ENCODE data around the gene MALT1. TPM values are rescaled to one million over a fixed set of nuclear protein-coding genes. Genes with fewer than 3 reads are reported as not detected.

The MALT1 gene
- polyA plus RNA-seq, 3 donors: 18.3 to 24.9 (median 23.8) TPM

GRCh38 chr18:58738322-58738721 is 67.1 kb downstream of the MALT1 start:
- no CpG with 5 or more reads among the region's 3 CpGs for WGBS (ENCODE audit: insufficient coverage)
- intact Hi-C loops (cut with micrococcal nuclease): no loop called here
- Mint-ChIP-seq H3K4me3 (no peak overlapping the region), H3K27me3 (ENCODE audit: low read depth in 3 of 3) (no peaks in the 10 kb centered on the region), H3K9me3 (peaks cover 0 to 2% (median 0%) of the 10 kb centered on the region in 7 donors), H3K36me3 (peaks cover 65 to 75% of the 10 kb centered on the region in 2 donors), H3K4me1 (peaks cover 3% of the 10 kb centered on the region), H3K27ac (no peak overlapping the region)
- no peaks in the 10 kb centered on the region for H3K79me2 ChIP-seq (ENCODE audit: insufficient read depth, low read length)
- no peak for DNase-seq
- no peak for TF ChIP-seq CTCF (IDR thresholded peaks at IDR 0.05)
- no peaks in the 10 kb centered on the region for H3K27me3 ChIP-seq (ENCODE audit: control insufficient read depth in 2 of 2, insufficient read depth in 2 of 2, low read length in 2 of 2)
- no peak overlapping the region for H2AFZ ChIP-seq (ENCODE audit: insufficient read depth, low read depth, low read length, poor library complexity, severe bottlenecking)
- no peak overlapping the region for H3K27ac ChIP-seq (ENCODE audit: low read depth in 1 of 2, low read length in 2 of 2)
- no peaks in the 10 kb centered on the region for H4K20me1 ChIP-seq (ENCODE audit: insufficient read depth, low read length)
- H3K9ac ChIP-seq (ENCODE audit: insufficient read depth, low read length, poor library complexity, severe bottlenecking): no peak overlapping the region
- H3K4me2 ChIP-seq (replicated peaks; ENCODE audit: extremely low read depth, low read length, poor library complexity, severe bottlenecking): no peak overlapping the region
- H3K36me3 ChIP-seq (replicated peaks in 1 of 2; ENCODE audit: control insufficient read depth in 1 of 2, insufficient read depth in 2 of 2, low read length in 2 of 2): peaks cover 66 to 82% of the 10 kb centered on the region in 2 donors
- H3K9me3 ChIP-seq (replicated peaks in 1 of 2; ENCODE audit: control insufficient read depth in 1 of 2, insufficient read depth in 1 of 2, low read length in 2 of 2): no peaks in the 10 kb centered on the region
- H3K4me1 ChIP-seq (ENCODE audit: control insufficient read depth in 1 of 2, insufficient read depth in 2 of 2, low read length in 2 of 2): no peaks in the 10 kb centered on the region
- no peak overlapping the region for H3K4me3 ChIP-seq (replicated peaks in 1 of 3; ENCODE audit: low read depth in 2 of 3, low read length in 3 of 3)

GRCh38 chr18:58745914-58746313 is 74.6 kb downstream of the MALT1 start:
- Mint-ChIP-seq H3K9me3 (peaks cover 0 to 18% (median 9%) of the 10 kb centered on the region in 7 donors), H3K4me1 (peaks cover 9% of the 10 kb centered on the region), H3K4me3 (no peak overlapping the region), H3K27ac (peak overlapping the region in 1 of 7 donors; percentile 25), H3K27me3 (ENCODE audit: low read depth in 3 of 3) (peaks cover 0 to 2% (median 0%) of the 10 kb centered on the region in 3 donors), H3K36me3 (peaks cover 75 to 77% of the 10 kb centered on the region in 2 donors)
- Histone ChIP-seq H2AFZ (ENCODE audit: insufficient read depth, low read depth, low read length, poor library complexity, severe bottlenecking) (no peak overlapping the region), H4K20me1 (ENCODE audit: insufficient read depth, low read length) (no peaks in the 10 kb centered on the region), H3K36me3 (replicated peaks in 1 of 2; ENCODE audit: control insufficient read depth in 1 of 2, insufficient read depth in 2 of 2, low read length in 2 of 2) (peaks cover 73 to 89% of the 10 kb centered on the region in 2 donors), H3K79me2 (ENCODE audit: insufficient read depth, low read length) (no peaks in the 10 kb centered on the region), H3K4me2 (replicated peaks; ENCODE audit: extremely low read depth, low read length, poor library complexity, severe bottlenecking) (no peak overlapping the region), H3K27me3 (ENCODE audit: control insufficient read depth in 2 of 2, insufficient read depth in 2 of 2, low read length in 2 of 2) (no peaks in the 10 kb centered on the region), H3K9ac (ENCODE audit: insufficient read depth, low read length, poor library complexity, severe bottlenecking) (no peak overlapping the region), H3K4me1 (ENCODE audit: control insufficient read depth in 1 of 2, insufficient read depth in 2 of 2, low read length in 2 of 2) (peaks cover 4 to 5% of the 10 kb centered on the region in 2 donors), H3K9me3 (replicated peaks in 1 of 2; ENCODE audit: control insufficient read depth in 1 of 2, insufficient read depth in 1 of 2, low read length in 2 of 2) (peaks cover 4 to 24% of the 10 kb centered on the region in 2 donors), H3K27ac (ENCODE audit: low read depth in 1 of 2, low read length in 2 of 2) (no peak overlapping the region), H3K4me3 (replicated peaks in 1 of 3; ENCODE audit: low read depth in 2 of 3, low read length in 3 of 3) (no peak overlapping the region)
- WGBS (ENCODE audit: insufficient coverage): no CpG with 5 or more reads among the region's 2 CpGs
- DNase-seq: no peak
- intact Hi-C loops (cut with micrococcal nuclease): no loop called here
- no peak for TF ChIP-seq CTCF (IDR thresholded peaks at IDR 0.05)

Data from CD14-positive monocyte (primary cell).